IMR-90 (cell line): ENCODE measurements around the gene CLTCL1. TPM values are rescaled to one million over a fixed set of nuclear protein-coding genes. Genes with fewer than 3 reads are reported as not detected.
"Not testable (repeated sequence)": the region's sequence is repeated elsewhere in the genome, so short reads cannot be mapped to it uniquely, and the experiment has no call there.

ENCODE experiments used
- ATAC-seq: fragments of 200-7000 bp; cut with Tn5 transposase; 2 replicates; pipeline ENCODE4 v1.9.1; 2020; ENCODE audit warnings: low read depth, mild to moderate bottlenecking, moderate library complexity
- BruUV-seq: library from RNA; stranded (reverse); fragments of 400-500 nt; replicated peaks from 2 replicates; lab custom pipeline; 2021; lab: Mats Ljungman, UMichigan
- CTCF ChIA-PET: fragments of 300-600 bp; formaldehyde crosslinking; extraction: SDS; loops from one replicate; lab custom pipeline; 2021; ENCODE audit warnings: antibody characterized with exemption; lab: Yijun Ruan, JAX
- POLR2A ChIA-PET: fragments of 300-600 bp; sonication (Branson Sonifier 250); formaldehyde crosslinking; loops from one replicate; lab custom pipeline; 2022; ENCODE audit warnings: antibody characterized with exemption; ENCODE audit not compliant: unreplicated experiment; lab: Charles Lee
- DNase-seq: peaks from one replicate; pipeline ENCODE4 v3.0.0; 2013
- H2AFZ ChIP-seq: replicated peaks from 2 replicates; pipeline ENCODE3; 2013; ENCODE audit warnings: low read length, mild to moderate bottlenecking; ENCODE audit not compliant: poor library complexity
- H2AK5ac ChIP-seq: 2 replicates; pipeline ENCODE4 v1.6.1; 2013; ENCODE audit warnings: low read depth, low read length, inconsistent platforms
- H2AK9ac ChIP-seq: replicated peaks from 2 replicates; pipeline ENCODE3; 2013; ENCODE audit warnings: mild to moderate bottlenecking, low read depth, low read length, moderate library complexity; ENCODE audit not compliant: poor library complexity
- H2BK120ac ChIP-seq: 2 replicates; pipeline ENCODE4 v1.6.1; 2013; ENCODE audit warnings: low read depth, low read length, inconsistent platforms
- H2BK15ac ChIP-seq: 3 replicates; pipeline ENCODE4 v1.6.1; 2013; ENCODE audit warnings: low read depth, low read length, inconsistent platforms
- H2BK20ac ChIP-seq: 2 replicates; pipeline ENCODE4 v1.6.1; 2013; ENCODE audit warnings: low read depth, mild to moderate bottlenecking, inconsistent platforms, low read length, moderate library complexity
- H2BK5ac ChIP-seq: 2 replicates; pipeline ENCODE4 v1.6.1; 2013; ENCODE audit warnings: mild to moderate bottlenecking, low read depth, low read length, inconsistent platforms; ENCODE audit not compliant: poor library complexity, severe bottlenecking
- H3K14ac ChIP-seq: replicated peaks from 2 replicates; pipeline ENCODE4 v1.6.1; 2013; ENCODE audit warnings: low read depth, low read length, inconsistent platforms
- H3K18ac ChIP-seq: 2 replicates; pipeline ENCODE4 v1.6.1; 2013; ENCODE audit warnings: low read depth, low read length, control low read depth
- H3K23ac ChIP-seq: 2 replicates; pipeline ENCODE4 v1.6.1; 2013; ENCODE audit warnings: low read depth, low read length, inconsistent platforms
- H3K27ac ChIP-seq: 2 replicates; pipeline ENCODE4 v1.5.1; 2013; ENCODE audit warnings: mild to moderate bottlenecking, control low read depth, low read length; ENCODE audit not compliant: insufficient read depth
- H3K27me3 ChIP-seq: 2 replicates; pipeline ENCODE4 v1.6.1; 2013; ENCODE audit warnings: low read length; ENCODE audit not compliant: control insufficient read depth, insufficient read depth
- H3K36me3 ChIP-seq: 2 replicates; pipeline ENCODE4 v1.6.1; 2013; ENCODE audit warnings: low read length, mixed read lengths; ENCODE audit not compliant: control insufficient read depth, insufficient read depth
- H3K4ac ChIP-seq: 2 replicates; pipeline ENCODE4 v1.6.1; 2013; ENCODE audit warnings: low read depth, low read length, inconsistent platforms
- H3K4me1 ChIP-seq: 2 replicates; pipeline ENCODE4 v1.6.1; 2013; ENCODE audit warnings: low read length, mixed read lengths; ENCODE audit not compliant: control insufficient read depth, insufficient read depth
- H3K4me2 ChIP-seq: 2 replicates; pipeline ENCODE4 v1.6.1; 2013; ENCODE audit warnings: low read depth, mild to moderate bottlenecking, control low read depth, low read length, moderate library complexity
- H3K4me3 ChIP-seq: 2 replicates; pipeline ENCODE4 v1.5.1; 2013; ENCODE audit warnings: low read depth, mild to moderate bottlenecking, control low read depth, low read length, moderate library complexity; ENCODE audit not compliant: insufficient read depth
- H3K56ac ChIP-seq: 2 replicates; pipeline ENCODE4 v1.6.1; 2013; ENCODE audit warnings: low read length, inconsistent platforms; ENCODE audit not compliant: insufficient read depth; ENCODE audit errors: extremely low read depth
- H3K79me1 ChIP-seq, 2 experiments: 2 replicates each; pipeline ENCODE4 v1.6.1; 2013; ENCODE audit warnings: low read length in 2 of 2, inconsistent platforms in 1 of 2, low read depth in 1 of 2
- H3K9ac ChIP-seq: 2 replicates; pipeline ENCODE4 v1.6.1; 2013; ENCODE audit warnings: low read depth, low read length, control low read depth
- H3K9me1 ChIP-seq: 2 replicates; pipeline ENCODE4 v1.6.1; 2013; ENCODE audit warnings: low read length, inconsistent platforms; ENCODE audit not compliant: insufficient read depth
- H3K9me3 ChIP-seq: 2 replicates; pipeline ENCODE4 v1.6.1; 2013; ENCODE audit warnings: low read length; ENCODE audit not compliant: control insufficient read depth, insufficient read depth
- H4K20me1 ChIP-seq: 2 replicates; pipeline ENCODE4 v1.6.1; 2013; ENCODE audit warnings: low read length, inconsistent platforms; ENCODE audit not compliant: insufficient read depth
- H4K5ac ChIP-seq: 2 replicates; pipeline ENCODE4 v1.6.1; 2013; ENCODE audit warnings: mild to moderate bottlenecking, low read depth, low read length, control low read depth
- H4K8ac ChIP-seq, 2 experiments: 2 replicates each; pipeline ENCODE4 v1.6.1; 2013; ENCODE audit warnings: low read depth in 2 of 2, low read length in 2 of 2, control low read depth in 1 of 2, inconsistent platforms in 1 of 2
- H4K91ac ChIP-seq: 2 replicates; pipeline ENCODE4 v1.6.1; 2013; ENCODE audit warnings: low read depth, low read length, inconsistent platforms; ENCODE audit not compliant: insufficient read depth
- CEBPB ChIP-seq: IDR thresholded peaks from 2 replicates; pipeline ENCODE4 v1.6.1; 2012; ENCODE audit warnings: low read depth, low read length, improper control_type of control experiment
- FOS ChIP-seq: fragments of 150-350 bp; IDR thresholded peaks from 2 replicates; pipeline ENCODE4 v1.6.1; 2016; ENCODE audit warnings: low read depth, low read length
- WGBS, 2 experiments: methylation state at CpG; one replicate each; pipeline versions ENCODE4 v1.1.5 to v1.1.7; 2013; ENCODE audit warnings: missing lambda C conversion rate in 2 of 2; ENCODE audit not compliant: insufficient read length in 1 of 2; ENCODE audit errors: extremely low coverage in 2 of 2; 5-methylcytosine and 5-hydroxymethylcytosine counted together
- dilution Hi-C: fragments of 300-500 bp; cut with HindIII; formaldehyde crosslinking; loops from one replicate; pipeline ENCODE4 v1.14.3; 2018; ENCODE audit warnings: low sequenced_read_pairs; ENCODE audit not compliant: unreplicated experiment
- in situ Hi-C: fragments of 300-500 bp; cut with MboI; formaldehyde crosslinking; loops from 3 replicates; pipeline ENCODE4 v1.14.3; 2019; ENCODE audit warnings: low sequenced_read_pairs, inconsistent platforms, mixed read lengths
- intact Hi-C: fragments of 100-400 bp; cut with micrococcal nuclease; formaldehyde crosslinking; loops from 2 replicates; pipeline ENCODE4 v1.10.0; 2022
- polyA plus RNA-seq, 3 experiments: library from polyadenylated mRNA; depleted of rRNA; stranded (reverse); fragments of >200 nt; gene quantifications; 2 replicates each; pipeline ENCODE4 v1.2.3, GENCODE V29; 2012; ENCODE audit warnings: low replicate concordance in 1 of 3
- total RNA-seq: library from RNA; depleted of rRNA; stranded (reverse); fragments of >200 nt; gene quantifications from 2 replicates; pipeline ENCODE4 v1.2.3, GENCODE V29; 2012

The CLTCL1 gene
- total and polyA plus RNA-seq, 2 of the 4 experiments (the other 2 are of a cell fraction): 6.2 to 8.1 TPM

DNA sequence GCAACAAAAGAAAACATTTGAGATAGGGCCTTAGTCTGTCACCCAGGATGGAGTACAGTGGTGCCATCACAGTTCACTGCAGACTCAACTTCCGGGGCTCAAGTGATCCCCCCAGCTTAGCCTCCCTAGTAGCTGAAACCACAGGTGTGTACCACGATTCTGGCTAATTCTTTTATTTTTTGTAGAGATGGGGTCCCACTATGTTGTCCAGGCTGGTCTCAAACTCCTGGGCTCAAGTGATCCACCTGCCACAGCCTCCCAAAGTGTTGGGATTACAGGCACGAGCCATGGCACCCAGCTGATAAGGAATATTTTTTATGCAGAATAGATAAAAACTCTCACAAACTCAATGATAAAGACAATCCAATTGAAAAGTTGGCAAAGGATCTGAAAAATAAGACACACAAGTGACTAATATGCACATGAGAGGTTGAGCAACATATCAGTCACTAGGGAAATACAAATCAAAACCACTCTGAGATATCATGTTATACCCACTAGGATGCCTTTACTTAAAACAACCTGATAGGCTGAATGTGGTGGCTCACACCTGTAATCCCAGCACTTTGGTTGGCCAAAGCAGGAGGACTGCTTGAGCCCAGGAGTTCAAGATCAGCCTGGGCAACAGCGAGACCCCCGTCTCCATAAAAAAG lies 33.9 kb upstream of the CLTCL1 start:
- Histone ChIP-seq H3K4me3 (no peak overlapping the region), H3K27ac (no peak overlapping the region), H2AK9ac (no peak overlapping the region), H3K4me2 (no peak overlapping the region), H2AK5ac (no peak overlapping the region), H3K27me3 (no peaks in the 10 kb centered on the region), H3K9me1 (no peaks in the 10 kb centered on the region), H3K9me3 (peaks cover 3% of the 10 kb centered on the region), H3K4ac (no peak overlapping the region), H3K23ac (no peak overlapping the region), H3K4me1 (no peaks in the 10 kb centered on the region), H3K14ac (no peak overlapping the region), H2BK120ac (no peak overlapping the region), H3K18ac (no peak overlapping the region), H3K36me3 (peaks cover 18% of the 10 kb centered on the region), H2AFZ (no peak overlapping the region), H4K5ac (no peak overlapping the region), H3K79me1 (no peaks in the 10 kb centered on the region), H4K8ac (no peak overlapping the region), H4K20me1 (no peaks in the 10 kb centered on the region), H4K91ac (no peak overlapping the region), H2BK20ac (no peak overlapping the region), H2BK5ac (no peak overlapping the region), H3K56ac (no peak overlapping the region), H2BK15ac (no peak overlapping the region), H3K9ac (no peak overlapping the region)
- WGBS, 2 experiments: 90% methylated on average over 2 of the region's 5 CpGs; no CpG with 5 or more reads in 1 of the 2 experiments
- intact Hi-C loops (no loop called here), dilution Hi-C loops (no loop called here), in situ Hi-C loops (no loop called here)
- BruUV-seq: no TSS peak
- TF ChIP-seq FOS (no peak), CEBPB (peak; percentile 73)
- POLR2A ChIA-PET: no interaction called here
- DNase-seq (peak; percentile 55), ATAC-seq (peak; percentile 21; the same call in 1 of the 2 replicates)
- CTCF ChIA-PET: no interaction called here

DNA sequence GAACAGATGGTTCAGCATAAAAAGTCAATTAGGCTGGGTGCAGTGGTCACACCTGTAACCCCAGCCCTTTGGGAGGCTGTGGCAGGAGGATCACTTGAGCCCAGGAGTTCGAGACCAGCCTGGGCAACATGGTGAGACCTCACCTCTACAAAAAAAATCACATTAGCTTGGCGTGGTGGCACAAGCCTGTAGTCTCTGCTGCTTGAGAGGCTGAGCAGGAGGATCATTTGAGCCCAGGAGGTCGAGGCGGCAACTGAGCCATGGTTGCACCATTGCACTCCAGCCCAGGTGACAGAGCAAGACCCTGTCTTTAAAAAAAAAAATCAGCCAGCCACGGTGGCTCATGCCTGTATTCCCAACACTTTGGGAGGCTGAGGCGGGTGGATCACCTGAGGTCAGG lies 31.9 kb upstream of the CLTCL1 start:
- intact Hi-C loops, POLR2A ChIA-PET, H3K56ac ChIP-seq, H2BK20ac ChIP-seq, H3K4me2 ChIP-seq, in situ Hi-C loops, H2AFZ ChIP-seq, H3K18ac ChIP-seq, H2AK9ac ChIP-seq, H2BK120ac ChIP-seq, H3K4me3 ChIP-seq, H3K23ac ChIP-seq, H3K79me1 ChIP-seq, H4K5ac ChIP-seq, H3K27me3 ChIP-seq, ATAC-seq, H3K9ac ChIP-seq, H4K8ac ChIP-seq, H4K20me1 ChIP-seq, BruUV-seq, H3K27ac ChIP-seq, H2BK15ac ChIP-seq, H3K9me3 ChIP-seq, DNase-seq, H3K9me1 ChIP-seq, H3K4me1 ChIP-seq, H3K4ac ChIP-seq, CTCF ChIA-PET, dilution Hi-C loops, H2AK5ac ChIP-seq, H2BK5ac ChIP-seq, H4K91ac ChIP-seq, H3K36me3 ChIP-seq, H3K14ac ChIP-seq: not testable (repeated sequence)
- 88% methylated on average over 3 of the region's 6 CpGs; no CpG with 5 or more reads in 1 of the 2 experiments for WGBS, 2 experiments
